Fibroblast of the aortic adventitia (primary cell): Measurements from ENCODE around the gene VOPP1. TPM values are rescaled to one million over a fixed set of nuclear protein-coding genes. Genes with fewer than 3 reads are reported as not detected.

ENCODE experiments used
- DNase-seq: peaks from one replicate; pipeline ENCODE4 v3.0.0-alpha.2; 2010; ENCODE audit warnings: low read depth
- H3K4me3 ChIP-seq: 2 replicates; pipeline ENCODE4 v1.5.1; 2011; ENCODE audit warnings: low read depth, mild to moderate bottlenecking, control low read depth, low read length, moderate library complexity
- total RNA-seq: library from RNA; depleted of rRNA; stranded (reverse); fragments of >200 nt; gene quantifications from 2 replicates; pipeline ENCODE4 v1.2.3, GENCODE V29; 2012; ENCODE audit warnings: low replicate concordance
- TF ChIP-seq, protein P1 (sequence below): IDR thresholded peaks from 2 replicates; pipeline ENCODE4 v1.5.1; 2011; ENCODE audit warnings: mild to moderate bottlenecking, low read length, control low read depth, inconsistent platforms; ENCODE audit not compliant: insufficient read depth

VOPP1 gene
- total RNA-seq, 1 donor = 89.4 TPM

GRCh38 chr7:55426676-55427075 is 145.6 kb downstream of the VOPP1 start:
- TF ChIP-seq, protein P1, sequence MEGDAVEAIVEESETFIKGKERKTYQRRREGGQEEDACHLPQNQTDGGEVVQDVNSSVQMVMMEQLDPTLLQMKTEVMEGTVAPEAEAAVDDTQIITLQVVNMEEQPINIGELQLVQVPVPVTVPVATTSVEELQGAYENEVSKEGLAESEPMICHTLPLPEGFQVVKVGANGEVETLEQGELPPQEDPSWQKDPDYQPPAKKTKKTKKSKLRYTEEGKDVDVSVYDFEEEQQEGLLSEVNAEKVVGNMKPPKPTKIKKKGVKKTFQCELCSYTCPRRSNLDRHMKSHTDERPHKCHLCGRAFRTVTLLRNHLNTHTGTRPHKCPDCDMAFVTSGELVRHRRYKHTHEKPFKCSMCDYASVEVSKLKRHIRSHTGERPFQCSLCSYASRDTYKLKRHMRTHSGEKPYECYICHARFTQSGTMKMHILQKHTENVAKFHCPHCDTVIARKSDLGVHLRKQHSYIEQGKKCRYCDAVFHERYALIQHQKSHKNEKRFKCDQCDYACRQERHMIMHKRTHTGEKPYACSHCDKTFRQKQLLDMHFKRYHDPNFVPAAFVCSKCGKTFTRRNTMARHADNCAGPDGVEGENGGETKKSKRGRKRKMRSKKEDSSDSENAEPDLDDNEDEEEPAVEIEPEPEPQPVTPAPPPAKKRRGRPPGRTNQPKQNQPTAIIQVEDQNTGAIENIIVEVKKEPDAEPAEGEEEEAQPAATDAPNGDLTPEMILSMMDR = no peak
- H3K4me3 ChIP-seq = no peak overlapping the region
- no peak for DNase-seq

GRCh38 chr7:55425141-55425752 is 147.1 kb downstream of the VOPP1 start:
- TF ChIP-seq, protein P1 = no peak
- no peak for DNase-seq
- H3K4me3 ChIP-seq = no peak overlapping the region

- no peak for DNase-seq
- H3K4me3 ChIP-seq = no peak overlapping the region
- TF ChIP-seq, protein P1 = no peak
Measured at GRCh38 chr7:55423891-55424290, 148.4 kb downstream of the VOPP1 start.

GRCh38 chr7:55423277-55423711 is 149.0 kb downstream of the VOPP1 start:
- peak; percentile 50 for DNase-seq
- TF ChIP-seq, protein P1 = peak; percentile 47
- no peak overlapping the region for H3K4me3 ChIP-seq

Other genes starting within 250 kb of the VOPP1 start
- 14.6 and 27.3 TPM in 2 replicates for gene LANCL2, start 207.2 kb downstream of the VOPP1 start, total RNA-seq